T-cell (primary cell): Measurements from ENCODE around the gene TSPAN4. TPM values are rescaled to one million over a fixed set of nuclear protein-coding genes. Genes with fewer than 3 reads are reported as not detected.

Source experiments
- ATAC-seq, 4 experiments: fragments of 200-7000 bp in 3 of 4; fragments of 150-1000 bp in 1 of 4; cut with Tn5 transposase; replicated peaks in 1 of 4; 1 replicate in 3 of 4; 2 replicates in 1 of 4; pipeline ENCODE4 v1.10.0; 2021; ENCODE audit warnings: moderate library complexity in 3 of 4, mild to moderate bottlenecking in 2 of 4, moderate number of reproducible peaks in 1 of 4
- CTCF ChIA-PET, 2 donors: fragments of 300-600 bp; sonication (Branson Sonifier 250); formaldehyde crosslinking; loops; one replicate each; lab custom pipeline; 2022; ENCODE audit warnings: antibody characterized with exemption in 2 of 2; lab: Charles Lee
- POLR2A ChIA-PET, 2 donors: fragments of 300-600 bp; sonication (Branson Sonifier 250); formaldehyde crosslinking; loops; one replicate each; lab custom pipeline; 2022; ENCODE audit warnings: antibody characterized with exemption in 2 of 2; lab: Charles Lee
- DNase-seq, 35 experiments: peaks; one replicate each; pipeline versions ENCODE4 v3.0.0 to v3.0.0-alpha.2; 2013 to 2023
- H3K27ac ChIP-seq: one replicate; pipeline ENCODE4 v1.5.1; 2013; ENCODE audit warnings: low read length
- H3K27me3 ChIP-seq, 2 experiments: replicated peaks in 1 of 2; 1 replicate in 1 of 2; 2 replicates in 1 of 2; pipeline versions ENCODE4 v1.6.1 to v1.7.0; 2013; ENCODE audit warnings: low read length in 1 of 2, mixed read lengths in 1 of 2; ENCODE audit not compliant: control insufficient read depth in 2 of 2, insufficient read depth in 2 of 2; ENCODE audit errors: extremely low read depth in 1 of 2
- H3K36me3 ChIP-seq, 2 donors: 1 replicate in 1 of 2; 2 replicates in 1 of 2; pipeline versions ENCODE4 v1.6.1 to v1.7.0; 2013; ENCODE audit warnings: low read length in 1 of 2; ENCODE audit not compliant: control insufficient read depth in 2 of 2, insufficient read depth in 1 of 2; ENCODE audit errors: extremely low read depth in 1 of 2
- H3K4me1 ChIP-seq, 2 experiments: 1 replicate in 1 of 2; 2 replicates in 1 of 2; pipeline versions ENCODE4 v1.6.1 to v1.7.0; 2013; ENCODE audit warnings: low read length in 2 of 2, mixed read lengths in 1 of 2; ENCODE audit not compliant: insufficient read depth in 2 of 2, control insufficient read depth in 1 of 2; ENCODE audit errors: extremely low read depth in 1 of 2
- H3K4me3 ChIP-seq, 2 donors: 1 replicate in 1 of 2; 2 replicates in 1 of 2; pipeline versions ENCODE4 v1.5.1 to v1.7.0; 2013; ENCODE audit warnings: mild to moderate bottlenecking in 2 of 2, low read length in 1 of 2, moderate library complexity in 1 of 2; ENCODE audit not compliant: control insufficient read depth in 1 of 2; ENCODE audit errors: extremely low read depth in 1 of 2
- H3K9me3 ChIP-seq: 2 replicates; pipeline ENCODE4 v1.7.0; 2013
- H3K27ac Mint-ChIP-seq, 2 donors: one replicate each; pipeline ENCODE4 v1.8.0; 2020 to 2021; ENCODE audit warnings: mild to moderate bottlenecking in 2 of 2, mixed read lengths in 2 of 2
- H3K27me3 Mint-ChIP-seq, 2 donors: one replicate each; pipeline ENCODE4 v1.8.0; 2021 to 2022; ENCODE audit warnings: mixed read lengths in 2 of 2
- H3K36me3 Mint-ChIP-seq: one replicate; pipeline ENCODE4 v1.8.0; 2021; ENCODE audit warnings: mixed read lengths
- H3K4me1 Mint-ChIP-seq, 3 donors: one replicate each; pipeline ENCODE4 v1.8.0; 2020 to 2022; ENCODE audit warnings: mixed read lengths in 3 of 3, mild to moderate bottlenecking in 1 of 3
- H3K4me3 Mint-ChIP-seq, 3 donors: one replicate each; pipeline ENCODE4 v1.8.0; 2020 to 2022; ENCODE audit warnings: mild to moderate bottlenecking in 3 of 3, mixed read lengths in 3 of 3, moderate library complexity in 3 of 3
- H3K9me3 Mint-ChIP-seq, 3 donors: one replicate each; pipeline ENCODE4 v1.8.0; 2020 to 2022; ENCODE audit warnings: mixed read lengths in 3 of 3
- WGBS: methylation state at CpG from one replicate; pipeline ENCODE4 v1.1.5; 2013; ENCODE audit warnings: missing lambda C conversion rate; ENCODE audit not compliant: insufficient coverage; 5-methylcytosine and 5-hydroxymethylcytosine counted together
- total RNA-seq, 35 experiments: library from RNA in 6 of 35; stranded (reverse) in 6 of 35; fragments of 120-200 nt in 1 of 35; gene quantifications; one replicate each; pipeline versions ENCODE4 v1.2.1 to v1.2.4 and lab custom pipeline; 2013 to 2026

Gene TSPAN4
- total RNA-seq, 5 donors from 2014 or later (not counting 1 experiment from before 2014, with no cell fraction given), result 3.1 to 5.8 (median 4.4) TPM

GRCh38 chr11:846496-847098, 3.9 kb downstream of the TSPAN4 start:
- Histone ChIP-seq H3K27me3 (peaks cover 0 to 73% of the 10 kb centered on the region in 2 experiments), H3K9me3 (no peaks in the 10 kb centered on the region), H3K27ac (no peak overlapping the region), H3K36me3 (no peaks in the 10 kb centered on the region), H3K4me1 (peaks cover 13 to 45% of the 10 kb centered on the region in 2 experiments), H3K4me3 (no peak overlapping the region)
- ChIA-PET CTCF (no interaction called here), POLR2A (no interaction called here)
- Mint-ChIP-seq H3K27ac (no peak overlapping the region), H3K9me3 (no peaks in the 10 kb centered on the region), H3K4me3 (no peak overlapping the region), H3K27me3 (peaks cover 0 to 2% of the 10 kb centered on the region in 2 donors), H3K4me1 (peaks cover 6 to 20% (median 12%) of the 10 kb centered on the region in 3 donors), H3K36me3 (no peaks in the 10 kb centered on the region)
- no peak for ATAC-seq
- WGBS, result 81% methylated on average over 8 of the region's 11 CpGs
- no peak for DNase-seq

- no peaks in the 10 kb centered on the region for H3K9me3 ChIP-seq
- CTCF ChIA-PET, result interaction anchor here in 1 of 2 donors (0.9 to 1.5 kb wide), 2 partner anchors 202 to 204 kb away, joined by 3 to 5 read pairs; no protein-coding TSS in a partner anchor
- peaks cover 0 to 83% of the 10 kb centered on the region in 2 experiments for H3K27me3 ChIP-seq
- peaks cover 0 to 2% of the 10 kb centered on the region in 2 donors for H3K27me3 Mint-ChIP-seq
- H3K36me3 Mint-ChIP-seq, result no peaks in the 10 kb centered on the region
- no peak overlapping the region for H3K4me3 ChIP-seq
- DNase-seq (no peak), ATAC-seq (no peak)
- H3K27ac ChIP-seq, result no peak overlapping the region
- peaks cover 6 to 20% (median 12%) of the 10 kb centered on the region in 3 donors for H3K4me1 Mint-ChIP-seq
- 67% methylated on average over 16 of the region's 18 CpGs for WGBS
- POLR2A ChIA-PET, result no interaction called here
- H3K9me3 Mint-ChIP-seq, result no peaks in the 10 kb centered on the region
- peaks cover 13 to 41% of the 10 kb centered on the region in 2 experiments for H3K4me1 ChIP-seq
- no peak overlapping the region for H3K27ac Mint-ChIP-seq
- no peaks in the 10 kb centered on the region for H3K36me3 ChIP-seq
- H3K4me3 Mint-ChIP-seq, result no peak overlapping the region
Observed at GRCh38 chr11:847876-848275, 5.2 kb downstream of the TSPAN4 start.

- no peaks in the 10 kb centered on the region for H3K36me3 Mint-ChIP-seq
- ChIA-PET CTCF (interaction anchor here (0.6 to 1.5 kb wide), 4 partner anchors 190 to 278 kb away, joined by 3 to 5 read pairs (median 3); no protein-coding TSS in a partner anchor), POLR2A (no interaction called here)
- peak in 34 of 35 experiments; percentile 16 to 76 (median 54) for DNase-seq
- no peak overlapping the region for H3K27ac Mint-ChIP-seq
- H3K4me1 Mint-ChIP-seq, result peaks cover 6 to 18% (median 11%) of the 10 kb centered on the region in 3 donors
- H3K27me3 ChIP-seq, result peaks cover 0 to 78% of the 10 kb centered on the region in 2 experiments
- no peak overlapping the region for H3K27ac ChIP-seq
- no peaks in the 10 kb centered on the region for H3K9me3 ChIP-seq
- H3K4me3 ChIP-seq, result no peak overlapping the region
- peak overlapping the region; percentile 49 to 73 (median 53) for H3K4me3 Mint-ChIP-seq
- WGBS, result 27% methylated on average over 14 of the region's 14 CpGs
- H3K36me3 ChIP-seq, result no peaks in the 10 kb centered on the region
- peaks cover 12 to 35% of the 10 kb centered on the region in 2 experiments for H3K4me1 ChIP-seq
- H3K27me3 Mint-ChIP-seq, result peaks cover 0 to 2% of the 10 kb centered on the region in 2 donors
- peak; percentile 65 to 76 (median 68) for ATAC-seq
- H3K9me3 Mint-ChIP-seq, result no peaks in the 10 kb centered on the region
Observed at GRCh38 chr11:848380-848931, 5.8 kb downstream of the TSPAN4 start.

GRCh38 chr11:849104-849824, 6.6 kb downstream of the TSPAN4 start:
- H3K9me3 ChIP-seq, result no peaks in the 10 kb centered on the region
- Mint-ChIP-seq H3K36me3 (no peaks in the 10 kb centered on the region), H3K27ac (no peak overlapping the region), H3K4me3 (peak overlapping the region; percentile 68 to 73 (median 73)), H3K27me3 (peaks cover 0 to 2% of the 10 kb centered on the region in 2 donors), H3K4me1 (peaks cover 5 to 11% (median 6%) of the 10 kb centered on the region in 3 donors), H3K9me3 (no peaks in the 10 kb centered on the region)
- POLR2A ChIA-PET, result no interaction called here
- under 1% methylated on average over 50 of the region's 71 CpGs for WGBS
- peaks cover 0 to 70% of the 10 kb centered on the region in 2 experiments for H3K27me3 ChIP-seq
- peak overlapping the region; percentile 35 to 74 for H3K4me3 ChIP-seq
- DNase-seq, result peak in 6 of 35 experiments; percentile 25 to 48 (median 32)
- H3K27ac ChIP-seq, result no peak overlapping the region
- H3K4me1 ChIP-seq, result peaks cover 6 to 27% of the 10 kb centered on the region in 2 experiments
- CTCF ChIA-PET, result interaction anchor here (0.6 to 1.5 kb wide), 3 partner anchors 189 to 279 kb away, joined by 3 to 5 read pairs (median 3); no protein-coding TSS in a partner anchor
- peak; percentile 24 to 66 (median 28) for ATAC-seq
- H3K36me3 ChIP-seq, result no peaks in the 10 kb centered on the region

DNA sequence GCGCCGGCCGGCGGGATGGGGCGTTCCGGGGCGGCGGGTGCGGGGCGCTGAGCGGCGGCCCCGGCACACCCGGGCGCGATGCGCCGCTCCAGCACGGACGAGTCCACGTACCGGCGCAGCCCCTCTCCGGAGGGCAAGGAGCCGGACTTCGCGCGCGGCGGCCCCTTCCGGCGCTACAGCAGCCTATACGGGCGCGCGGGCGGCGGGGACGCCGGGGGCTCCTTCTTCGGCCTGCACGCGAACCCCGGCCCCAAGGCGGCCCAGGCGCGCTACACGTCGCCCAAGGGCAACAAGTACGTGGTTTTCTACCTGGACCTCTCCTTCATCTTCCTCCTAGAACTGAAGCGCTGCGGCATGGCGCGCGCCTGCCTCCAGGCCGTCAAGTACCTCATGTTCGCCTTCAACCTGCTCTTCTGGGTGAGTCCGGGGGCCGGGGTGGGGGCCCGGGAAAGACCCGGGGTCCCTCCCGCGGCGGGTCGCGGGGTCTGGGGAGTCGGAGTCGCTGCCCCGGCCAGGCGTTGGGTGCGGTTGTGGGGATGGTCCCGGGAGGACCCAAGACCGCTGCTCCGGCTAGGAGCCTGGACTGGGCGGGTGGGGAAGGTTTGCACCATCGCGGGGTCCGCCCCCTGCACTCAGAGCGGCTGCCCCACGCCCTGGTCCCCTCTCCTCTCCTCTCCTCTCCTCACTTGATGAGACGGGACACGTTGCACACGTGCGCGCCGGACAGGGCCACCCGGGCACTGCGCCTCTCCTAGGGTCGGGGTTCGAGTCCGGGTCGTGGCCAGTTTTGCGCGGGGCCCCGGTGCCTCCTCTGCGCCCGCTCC, 7.5 kb downstream of the TSPAN4 start:
- ATAC-seq (peak in 3 of 4 experiments; percentile 10 to 22 (median 15)), DNase-seq (no peak)
- H3K9me3 Mint-ChIP-seq, result no peaks in the 10 kb centered on the region
- Histone ChIP-seq H3K9me3 (no peaks in the 10 kb centered on the region), H3K27ac (no peak overlapping the region), H3K4me1 (peaks cover 3 to 18% of the 10 kb centered on the region in 2 experiments), H3K36me3 (no peaks in the 10 kb centered on the region), H3K27me3 (peaks cover 0 to 62% of the 10 kb centered on the region in 2 experiments), H3K4me3 (peak overlapping the region in 1 of 2 donors; percentile 35)
- peaks cover 0 to 8% (median 5%) of the 10 kb centered on the region in 3 donors for H3K4me1 Mint-ChIP-seq
- H3K4me3 Mint-ChIP-seq, result peak overlapping the region; percentile 28 to 49 (median 48)
- ChIA-PET POLR2A (no interaction called here), CTCF (no interaction called here)
- no peak overlapping the region for H3K27ac Mint-ChIP-seq
- peaks cover 0 to 2% of the 10 kb centered on the region in 2 donors for H3K27me3 Mint-ChIP-seq
- 41% methylated on average over 87 of the region's 97 CpGs for WGBS
- no peaks in the 10 kb centered on the region for H3K36me3 Mint-ChIP-seq
